Ovary (tissue), 9 donors: ENCODE measurements around the gene RAI14. TPM values are rescaled to one million over a fixed set of nuclear protein-coding genes. Genes with fewer than 3 reads are reported as not detected.

Source experiments
- DNase-seq, 5 donors: peaks; one replicate each; pipeline ENCODE4 v3.0.0-alpha.2; 2019 to 2020
- H3K27ac ChIP-seq, 2 donors: fragments of 200-600 bp; one replicate each; pipeline versions ENCODE4 v1.5.1 to v1.8.0; 2019 to 2022
- H3K27me3 ChIP-seq: fragments of 200-600 bp; one replicate; pipeline ENCODE4 v1.8.0; 2022
- H3K36me3 ChIP-seq: fragments of 200-600 bp; sonication (generic); one replicate; pipeline ENCODE4 v1.5.1; 2019
- H3K4me1 ChIP-seq: one replicate; pipeline ENCODE4 v1.8.1; 2013; ENCODE audit warnings: mild to moderate bottlenecking, moderate library complexity; ENCODE audit not compliant: insufficient read depth
- H3K4me3 ChIP-seq: fragments of 200-600 bp; sonication (generic); one replicate; pipeline ENCODE4 v1.5.1; 2017
- H3K9me3 ChIP-seq, 2 donors: fragments of 200-600 bp in 1 of 2; sonication (generic) in 1 of 2; one replicate each; pipeline versions ENCODE4 v1.5.1 to v1.8.1; 2013 to 2019; ENCODE audit warnings: mild to moderate bottlenecking in 1 of 2, moderate library complexity in 1 of 2
- EP300 ChIP-seq: sonication (generic); formaldehyde crosslinking; IDR thresholded peaks from one replicate; pipeline ENCODE4 v1.6.1; 2017; ENCODE audit warnings: antibody characterized with exemption
- POLR2A ChIP-seq: fragments of 450-650 bp; IDR thresholded peaks from one replicate; pipeline ENCODE4 v1.6.1; 2017; ENCODE audit warnings: antibody characterized with exemption, mild to moderate bottlenecking, moderate library complexity
- WGBS, 3 donors: extraction: QIAGEN DNeasy Blood & Tissue Kit in 1 of 3; methylation state at CpG; one replicate each; pipeline versions ENCODE4 v1.1.5 to v1.1.7; 2013 to 2017; 5-methylcytosine and 5-hydroxymethylcytosine counted together
- intact Hi-C, 4 donors: fragments of 100-400 bp; cut with DNase I; formaldehyde crosslinking; loops; one replicate each; pipeline versions ENCODE4 v1.11.0 to v1.15.1; 2022 to 2023
- polyA plus RNA-seq, 2 donors: library from polyadenylated mRNA; stranded (reverse); fragments of 200-250 nt in 1 of 2; fragments of 350-450 nt in 1 of 2; fragmentation: Illumina TruSeq in 1 of 2; extraction: RNeasy Lipid Tissue Mini Kit (QIAGEN cat#74804) in 1 of 2; gene quantifications; one replicate each; pipeline ENCODE4 v1.2.3, GENCODE V29; 2013 to 2014
- total RNA-seq, 7 donors: library from RNA; depleted of rRNA in 2 of 7; stranded (reverse); fragments of >200 nt in 2 of 7; fragmentation: NEBNext Ultra II Directional in 3 of 7; extraction: Animal tissue kit (Norgen Biotek cat#: 25700) in 3 of 7; gene quantifications; one replicate each; pipeline versions ENCODE4 v1.1.0 to v1.2.4, GENCODE V29; 2016 to 2023
- TF ChIP-seq, protein P1 (sequence below), 3 donors: fragments of 450-650 bp in 2 of 3; fragments of 200-600 bp in 1 of 3; IDR thresholded peaks; one replicate each; pipeline versions ENCODE4 v1.5.1 to v1.8.0; 2016 to 2022; ENCODE audit warnings: antibody characterized with exemption in 3 of 3, mild to moderate bottlenecking in 1 of 3
- donor health status: DM: no; HTN: no; CAD: no; lungs with moderate emphysema.
- donor health status: DM: no; HTN: no; CAD: no.
- donor health status: Bipolar disorder and iron deficiency.
- donor health status: DM: yes; HTN: yes; CAD: no.
- donor health status: DM: no; HTN: no; CAD: no.
- donor health status: DM: yes; HTN: yes; CAD: no.

The RAI14 gene
- total and polyA plus RNA-seq, 9 donors, result 8.2 to 36.1 (median 25.9) TPM

DNA sequence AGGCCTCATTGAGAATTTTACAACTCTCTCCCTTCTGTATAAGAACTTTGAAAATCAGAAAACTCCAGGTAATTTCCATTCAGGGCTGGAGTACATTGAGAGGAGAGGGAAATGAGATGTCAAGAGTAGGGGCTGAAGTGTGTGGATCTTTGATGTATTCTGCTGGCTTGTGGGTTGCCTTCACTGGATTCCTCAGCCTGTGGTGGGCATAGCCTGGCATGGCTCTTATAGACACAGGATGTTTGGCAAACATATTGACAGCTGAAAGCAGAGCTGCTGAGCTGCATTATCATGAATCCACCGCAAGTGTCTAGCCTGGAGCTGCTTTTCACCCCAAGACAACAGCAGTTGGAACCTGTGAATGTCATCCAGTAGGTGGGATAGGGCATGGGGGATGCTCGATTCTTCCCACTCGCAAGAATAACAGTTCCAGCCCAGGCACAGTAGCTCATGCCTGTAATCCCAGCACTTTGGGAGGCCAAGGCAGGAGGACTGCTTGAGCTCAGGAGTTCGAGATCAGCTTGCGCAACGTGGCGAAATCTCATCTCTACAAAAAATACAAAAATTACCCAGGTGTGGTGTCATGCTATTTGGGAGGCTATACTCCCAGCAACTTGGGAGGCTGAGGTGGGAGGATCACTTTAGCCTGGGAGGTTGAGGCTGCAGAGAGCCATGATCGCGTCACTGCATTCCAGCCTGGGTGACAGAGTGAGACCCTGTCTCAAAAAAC, 146.9 kb downstream of the RAI14 start:
- WGBS, 3 donors, result 77 to 88% (median 83%) methylated on average over 9 of the region's 9 CpGs
- intact Hi-C loops, result no loop called here
- no peaks in the 10 kb centered on the region for H3K4me1 ChIP-seq
- no peaks in the 10 kb centered on the region for H3K36me3 ChIP-seq
- H3K9me3 ChIP-seq, result no peaks in the 10 kb centered on the region
- H3K4me3 ChIP-seq, result no peak overlapping the region
- no peak for DNase-seq
- no peaks in the 10 kb centered on the region for H3K27me3 ChIP-seq
- no peak overlapping the region for H3K27ac ChIP-seq
- TF ChIP-seq, protein P1, sequence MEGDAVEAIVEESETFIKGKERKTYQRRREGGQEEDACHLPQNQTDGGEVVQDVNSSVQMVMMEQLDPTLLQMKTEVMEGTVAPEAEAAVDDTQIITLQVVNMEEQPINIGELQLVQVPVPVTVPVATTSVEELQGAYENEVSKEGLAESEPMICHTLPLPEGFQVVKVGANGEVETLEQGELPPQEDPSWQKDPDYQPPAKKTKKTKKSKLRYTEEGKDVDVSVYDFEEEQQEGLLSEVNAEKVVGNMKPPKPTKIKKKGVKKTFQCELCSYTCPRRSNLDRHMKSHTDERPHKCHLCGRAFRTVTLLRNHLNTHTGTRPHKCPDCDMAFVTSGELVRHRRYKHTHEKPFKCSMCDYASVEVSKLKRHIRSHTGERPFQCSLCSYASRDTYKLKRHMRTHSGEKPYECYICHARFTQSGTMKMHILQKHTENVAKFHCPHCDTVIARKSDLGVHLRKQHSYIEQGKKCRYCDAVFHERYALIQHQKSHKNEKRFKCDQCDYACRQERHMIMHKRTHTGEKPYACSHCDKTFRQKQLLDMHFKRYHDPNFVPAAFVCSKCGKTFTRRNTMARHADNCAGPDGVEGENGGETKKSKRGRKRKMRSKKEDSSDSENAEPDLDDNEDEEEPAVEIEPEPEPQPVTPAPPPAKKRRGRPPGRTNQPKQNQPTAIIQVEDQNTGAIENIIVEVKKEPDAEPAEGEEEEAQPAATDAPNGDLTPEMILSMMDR (IDR thresholded peaks at IDR 0.05), result no peak
- TF ChIP-seq EP300 (no peak), POLR2A (no peak)

GRCh38 chr5:34803974-34804732, 148.0 kb downstream of the RAI14 start:
- H3K36me3 ChIP-seq, result no peaks in the 10 kb centered on the region
- H3K4me1 ChIP-seq, result no peaks in the 10 kb centered on the region
- H3K27me3 ChIP-seq, result no peaks in the 10 kb centered on the region
- WGBS, 3 donors, result 77 to 97% (median 97%) methylated on average over 4 of the region's 4 CpGs
- no peak overlapping the region for H3K4me3 ChIP-seq
- no peak for DNase-seq
- intact Hi-C loops, result no loop called here
- H3K27ac ChIP-seq, result no peak overlapping the region
- TF ChIP-seq, protein P1 (IDR thresholded peaks at IDR 0.05), result no peak
- TF ChIP-seq POLR2A (no peak), EP300 (no peak)
- H3K9me3 ChIP-seq, result no peaks in the 10 kb centered on the region

DNA sequence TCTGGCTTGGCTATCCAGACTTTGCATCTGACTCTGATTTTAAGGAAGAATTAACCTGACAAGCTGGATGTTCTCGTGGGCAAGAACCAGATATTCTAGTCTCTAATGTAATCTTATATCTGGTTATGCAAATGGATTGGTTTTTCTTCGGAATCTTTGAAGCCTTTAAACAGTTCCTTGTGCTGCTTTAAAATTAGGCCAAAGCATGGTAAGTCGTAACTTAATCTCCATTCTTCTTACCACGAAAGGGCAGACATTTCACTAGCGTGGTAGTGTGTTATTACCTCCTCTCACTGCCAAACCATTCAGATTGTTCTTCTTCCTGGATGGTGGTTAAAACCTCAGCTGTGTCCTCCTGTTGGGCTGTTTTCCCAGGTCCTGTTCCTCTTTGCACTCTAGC, 148.8 kb downstream of the RAI14 start:
- intact Hi-C loops, result no loop called here
- H3K27me3 ChIP-seq, result no peaks in the 10 kb centered on the region
- H3K9me3 ChIP-seq, result no peaks in the 10 kb centered on the region
- no peak for TF ChIP-seq EP300
- TF ChIP-seq, protein P1 (IDR thresholded peaks at IDR 0.05), result no peak
- TF ChIP-seq POLR2A, result no peak
- H3K27ac ChIP-seq, result no peak overlapping the region
- 87 to 95% (median 93%) methylated on average over 5 of the region's 5 CpGs for WGBS, 3 donors
- H3K4me3 ChIP-seq, result no peak overlapping the region
- DNase-seq, result no peak
- no peaks in the 10 kb centered on the region for H3K4me1 ChIP-seq
- no peaks in the 10 kb centered on the region for H3K36me3 ChIP-seq

- no peak for TF ChIP-seq EP300
- no peak for TF ChIP-seq POLR2A
- TF ChIP-seq, protein P1 (IDR thresholded peaks at IDR 0.05), result no peak
- Histone ChIP-seq H3K27me3 (no peaks in the 10 kb centered on the region), H3K4me1 (no peaks in the 10 kb centered on the region), H3K4me3 (no peak overlapping the region), H3K27ac (no peak overlapping the region), H3K36me3 (no peaks in the 10 kb centered on the region), H3K9me3 (no peaks in the 10 kb centered on the region)
- intact Hi-C loops, result no loop called here
- no peak for DNase-seq
- 93 to 97% (median 97%) methylated on average over 6 of the region's 6 CpGs for WGBS, 3 donors
These were observed 150.4 kb downstream of the RAI14 start for GRCh38 chr5:34806532-34806931.
